ENCODE measurements around the gene IL19. TPM values are rescaled to one million over a fixed set of nuclear protein-coding genes. Genes with fewer than 3 reads are reported as not detected.

The IL19 gene
- total RNA-seq, 1 donor from 2014 or later = not detected

GRCh38 chr1:206786212-206786886 is 15.8 kb downstream of the IL19 start:
- Mint-ChIP-seq H3K36me3 (no peaks in the 10 kb centered on the region), H3K27ac (no peak overlapping the region)

DNA sequence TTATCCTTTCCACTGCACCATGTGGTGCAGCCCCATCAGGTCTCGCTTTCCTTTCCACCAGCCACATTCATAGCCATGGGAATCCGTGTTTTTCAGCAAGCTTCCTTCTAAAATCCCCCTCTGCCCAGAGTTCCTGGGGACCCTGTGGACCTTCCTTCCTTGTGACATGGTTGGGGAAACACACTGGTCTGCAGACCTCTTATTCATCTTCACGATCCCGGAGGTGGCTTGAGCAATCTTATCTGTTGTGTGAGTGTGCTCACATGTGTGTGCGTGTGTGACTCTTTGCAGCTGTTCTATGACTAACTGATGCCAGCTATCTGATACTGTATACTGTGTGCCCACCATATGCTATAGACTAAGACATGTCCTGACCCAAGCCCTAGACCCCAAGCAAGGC is 17.3 kb downstream of the IL19 start:
- no peak for DNase-seq (ENCODE audit: extremely low spot score, unreplicated experiment)
- no peaks in the 10 kb centered on the region for H3K36me3 Mint-ChIP-seq
- no peaks in the 10 kb centered on the region for H3K4me1 Mint-ChIP-seq (ENCODE audit: unreplicated experiment)
- peaks cover 15% of the 10 kb centered on the region for H3K27me3 Mint-ChIP-seq
- TF ChIP-seq, protein P1, sequence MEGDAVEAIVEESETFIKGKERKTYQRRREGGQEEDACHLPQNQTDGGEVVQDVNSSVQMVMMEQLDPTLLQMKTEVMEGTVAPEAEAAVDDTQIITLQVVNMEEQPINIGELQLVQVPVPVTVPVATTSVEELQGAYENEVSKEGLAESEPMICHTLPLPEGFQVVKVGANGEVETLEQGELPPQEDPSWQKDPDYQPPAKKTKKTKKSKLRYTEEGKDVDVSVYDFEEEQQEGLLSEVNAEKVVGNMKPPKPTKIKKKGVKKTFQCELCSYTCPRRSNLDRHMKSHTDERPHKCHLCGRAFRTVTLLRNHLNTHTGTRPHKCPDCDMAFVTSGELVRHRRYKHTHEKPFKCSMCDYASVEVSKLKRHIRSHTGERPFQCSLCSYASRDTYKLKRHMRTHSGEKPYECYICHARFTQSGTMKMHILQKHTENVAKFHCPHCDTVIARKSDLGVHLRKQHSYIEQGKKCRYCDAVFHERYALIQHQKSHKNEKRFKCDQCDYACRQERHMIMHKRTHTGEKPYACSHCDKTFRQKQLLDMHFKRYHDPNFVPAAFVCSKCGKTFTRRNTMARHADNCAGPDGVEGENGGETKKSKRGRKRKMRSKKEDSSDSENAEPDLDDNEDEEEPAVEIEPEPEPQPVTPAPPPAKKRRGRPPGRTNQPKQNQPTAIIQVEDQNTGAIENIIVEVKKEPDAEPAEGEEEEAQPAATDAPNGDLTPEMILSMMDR (conservative IDR thresholded peaks at IDR 0.05) = no peak
- H3K4me3 Mint-ChIP-seq = no peak overlapping the region
- no peaks in the 10 kb centered on the region for H3K9me3 Mint-ChIP-seq
- no peak overlapping the region for H3K27ac Mint-ChIP-seq

More at GRCh38 chr1:206786212-206786886, 15.8 kb downstream of the IL19 start:
- Mint-ChIP-seq H3K9me3 (no peaks in the 10 kb centered on the region), H3K4me3 (no peak overlapping the region), H3K4me1 (ENCODE audit: unreplicated experiment) (no peaks in the 10 kb centered on the region), H3K27me3 (peaks cover 15% of the 10 kb centered on the region)
- TF ChIP-seq, protein P1 (conservative IDR thresholded peaks at IDR 0.05) = no peak
- DNase-seq (ENCODE audit: extremely low spot score, unreplicated experiment) = no peak

DNA sequence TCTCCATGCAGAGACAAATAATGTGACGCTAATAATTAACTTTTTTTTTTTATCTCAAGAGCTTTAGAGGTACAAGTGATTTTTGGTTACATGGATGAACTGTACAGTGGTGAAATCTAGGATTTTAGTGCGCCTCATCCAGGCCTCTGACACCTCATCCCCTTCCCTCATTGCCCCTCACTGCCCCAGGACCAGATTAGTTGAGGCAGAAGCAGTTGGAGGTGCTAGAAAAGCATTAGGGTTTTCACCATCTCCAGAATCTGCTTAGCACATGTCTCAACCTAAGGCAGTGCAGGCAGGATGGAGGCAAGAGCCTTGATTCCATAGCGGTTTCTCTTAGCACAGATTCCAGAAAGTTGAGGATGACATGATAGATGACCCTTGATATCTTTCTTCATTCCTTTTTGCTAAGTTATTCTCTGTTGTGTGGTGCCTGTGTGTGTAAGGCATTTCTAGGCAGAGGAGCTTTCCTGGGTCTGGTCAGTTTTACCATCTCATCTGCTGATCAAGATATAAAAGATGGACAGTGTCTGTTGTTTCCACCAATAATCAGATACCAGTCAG is 18.0 kb downstream of the IL19 start:
- DNase-seq (ENCODE audit: extremely low spot score, unreplicated experiment) = no peak
- H3K4me3 Mint-ChIP-seq = no peak overlapping the region
- TF ChIP-seq, protein P1 (conservative IDR thresholded peaks at IDR 0.05) = no peak
- no peaks in the 10 kb centered on the region for H3K9me3 Mint-ChIP-seq
- no peaks in the 10 kb centered on the region for H3K36me3 Mint-ChIP-seq
- no peaks in the 10 kb centered on the region for H3K4me1 Mint-ChIP-seq (ENCODE audit: unreplicated experiment)
- H3K27ac Mint-ChIP-seq = no peak overlapping the region
- H3K27me3 Mint-ChIP-seq = peaks cover 15% of the 10 kb centered on the region

- Mint-ChIP-seq H3K4me1 (ENCODE audit: unreplicated experiment) (no peaks in the 10 kb centered on the region), H3K9me3 (no peaks in the 10 kb centered on the region), H3K4me3 (no peak overlapping the region), H3K27me3 (peaks cover 11% of the 10 kb centered on the region), H3K36me3 (no peaks in the 10 kb centered on the region), H3K27ac (no peak overlapping the region)
- DNase-seq (ENCODE audit: extremely low spot score, unreplicated experiment) = no peak
- TF ChIP-seq, protein P1 (conservative IDR thresholded peaks at IDR 0.05) = no peak
Measured at GRCh38 chr1:206790502-206791250, 20.1 kb downstream of the IL19 start.

- Mint-ChIP-seq H3K4me1 (ENCODE audit: unreplicated experiment) (no peaks in the 10 kb centered on the region), H3K27ac (no peak overlapping the region), H3K27me3 (peaks cover under 1% of the 10 kb centered on the region), H3K36me3 (no peaks in the 10 kb centered on the region), H3K4me3 (no peak overlapping the region), H3K9me3 (no peaks in the 10 kb centered on the region)
- no peak for DNase-seq (ENCODE audit: extremely low spot score, unreplicated experiment)
- TF ChIP-seq, protein P1 (conservative IDR thresholded peaks at IDR 0.05) = no peak
Measured at GRCh38 chr1:206792939-206793607, 22.5 kb downstream of the IL19 start.
